Measurements from ENCODE around the gene CDSN.

CDSN gene

GRCh38 chr6:31065556-31065955 is 54.7 kb downstream of the CDSN start:
- Histone ChIP-seq H3K4me1 (ENCODE audit: insufficient read depth, insufficient read length) (no peaks in the 10 kb centered on the region), H3K4me3 (ENCODE audit: insufficient read length, low read depth) (no peak overlapping the region), H3K9me3 (ENCODE audit: insufficient read depth, low read length) (no peaks in the 10 kb centered on the region; the same call in 1 of the 2 replicates), H3K27me3 (ENCODE audit: insufficient read depth, insufficient read length) (no peaks in the 10 kb centered on the region), H3K9ac (ENCODE audit: insufficient read length, low read depth) (no peak overlapping the region), H3K36me3 (ENCODE audit: insufficient read depth, insufficient read length, low read length) (no peaks in the 10 kb centered on the region)
- DNase-seq (ENCODE audit: low read depth, low spot score) = no peak
- TF ChIP-seq ZNF274 (IDR thresholded peaks at IDR 0.05; ENCODE audit: low read depth, low read length) (no peak), YY1 (IDR thresholded peaks at IDR 0.05; ENCODE audit: insufficient read depth, insufficient read length) (no peak), SUZ12 (IDR thresholded peaks at IDR 0.05; ENCODE audit: extremely low read depth, insufficient read depth, insufficient read length) (no peak)

Data from NT2/D1 (cell line).